ENCODE data around the gene HPGD.

Gene HPGD

DNA sequence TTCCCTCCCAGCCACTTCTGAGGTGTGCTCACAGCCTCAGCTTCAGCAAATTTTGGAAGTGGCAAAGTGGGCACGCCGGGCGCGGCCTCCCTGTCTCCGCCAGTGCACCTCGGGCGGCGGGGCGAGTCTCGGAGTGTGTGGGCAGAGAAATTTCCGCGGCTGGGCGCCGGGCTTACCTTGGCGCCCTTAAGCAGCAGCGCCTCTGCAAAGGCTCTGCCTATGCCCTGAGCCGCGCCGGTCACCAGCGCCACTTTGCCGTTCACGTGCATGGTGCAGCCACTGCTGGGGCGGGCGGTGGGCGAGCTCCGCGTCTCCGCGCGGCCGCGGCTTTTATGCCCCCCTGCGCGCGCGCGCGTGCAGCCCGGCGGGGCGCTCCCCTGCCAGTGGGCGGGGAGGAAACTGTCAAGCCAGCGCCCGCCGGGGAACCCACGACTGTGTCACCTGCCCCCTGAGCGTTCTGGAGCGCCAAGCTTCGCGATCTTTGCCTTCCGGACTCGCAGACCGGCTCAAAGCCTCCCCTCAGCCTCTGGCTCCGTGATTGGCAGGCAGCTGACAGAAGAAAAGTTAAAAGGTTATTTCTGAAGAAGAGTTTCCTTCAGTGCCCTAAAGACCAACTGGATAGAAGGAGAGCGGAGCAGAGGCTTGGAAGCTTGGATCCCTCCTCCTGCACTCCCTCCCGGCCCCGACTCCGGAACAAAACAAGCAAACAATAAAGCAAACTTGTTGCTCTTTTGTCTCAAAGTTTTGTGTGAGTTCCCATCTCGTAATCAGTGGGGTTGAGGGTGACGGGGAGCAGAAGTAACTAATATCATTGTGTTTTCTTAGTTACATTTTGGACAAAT lies at the start of gene HPGD:
TSS of gene HPGD (minus strand) at position 306 of the 842 bp plus-strand sequence. CDS start at position 269, 37 bp downstream.
- ATAC-seq (peak; percentile 87), DNase-seq (peak; percentile 69)

DNA sequence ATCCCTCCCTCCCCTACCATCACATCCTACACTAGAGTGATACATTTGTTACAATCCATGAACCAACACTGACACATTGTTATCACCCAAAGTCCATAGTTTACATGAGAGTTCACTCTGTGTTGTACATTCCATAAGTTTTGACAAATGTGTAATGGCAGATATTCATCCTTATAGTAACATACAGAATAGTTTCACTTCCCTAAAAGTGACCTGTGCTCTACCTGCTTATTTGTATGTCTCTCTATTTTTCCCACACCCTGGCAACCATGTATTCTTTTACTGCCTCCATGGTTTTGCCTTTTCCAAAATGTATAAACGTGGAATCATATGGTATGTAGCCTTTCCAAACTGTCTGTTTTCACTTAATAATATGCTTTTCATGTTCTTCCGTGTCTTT lies 42.2 kb upstream of the HPGD start:
- no peak for ATAC-seq
- no peak for DNase-seq

DNA sequence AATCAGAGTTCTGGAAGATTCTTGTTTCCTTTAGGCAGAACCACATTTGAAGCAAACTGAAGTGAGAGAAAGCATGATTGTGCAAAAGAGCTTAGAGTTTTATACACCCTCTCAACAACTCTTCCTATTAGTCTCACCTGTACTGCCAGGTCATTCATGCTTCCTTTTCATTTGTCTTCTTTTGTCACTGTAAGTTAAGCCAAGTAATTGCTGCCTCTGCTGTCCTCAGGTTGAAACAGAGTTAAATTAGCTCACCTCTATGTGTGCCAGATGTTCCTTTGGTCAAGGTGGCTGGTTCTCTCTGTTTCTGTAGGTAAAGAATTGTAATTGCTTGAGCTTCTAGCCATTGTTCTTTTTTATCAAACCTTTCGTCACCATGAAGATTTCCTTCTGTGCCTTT lies 41.1 kb upstream of the HPGD start:
- ATAC-seq (no peak), DNase-seq (no peak)

DNA sequence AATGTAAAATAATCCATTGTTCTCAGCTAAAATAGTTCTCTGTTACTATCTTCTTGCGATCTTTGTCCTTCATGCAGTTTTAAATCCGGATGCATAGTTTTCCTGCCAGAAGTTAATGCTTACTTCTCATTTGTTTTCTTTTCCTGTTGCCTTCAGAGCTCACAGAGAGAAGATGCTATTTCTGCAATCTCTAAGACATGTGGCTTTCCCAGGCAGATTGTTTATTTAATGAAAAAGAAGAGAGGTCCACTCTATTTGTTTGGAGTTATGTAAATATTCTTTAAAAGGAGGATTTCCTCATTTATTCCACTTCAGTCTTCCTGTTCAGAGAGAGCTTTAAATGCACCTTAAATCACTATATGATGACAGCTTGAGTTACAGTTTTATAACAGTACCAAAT lies 39.3 kb upstream of the HPGD start:
- DNase-seq (no peak), ATAC-seq (no peak)

DNA sequence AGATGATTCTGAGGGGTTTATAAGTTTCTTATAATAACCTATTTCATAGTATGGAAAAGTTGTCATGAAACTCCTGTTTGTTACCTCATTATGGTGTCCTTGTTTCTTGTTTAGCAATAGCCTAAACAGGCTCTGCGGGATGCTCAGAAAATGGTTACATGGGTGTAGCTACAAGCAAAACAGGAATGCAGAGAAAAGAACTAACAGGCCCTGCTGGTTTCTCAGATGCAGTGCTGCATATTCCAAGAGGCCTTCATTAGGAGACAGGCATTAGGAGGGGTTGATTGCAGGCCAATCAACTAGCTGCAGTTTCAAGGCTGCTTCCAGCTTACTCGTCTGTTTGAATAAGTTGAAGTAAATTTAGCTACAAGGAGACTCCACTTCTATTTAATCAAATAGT lies 37.6 kb upstream of the HPGD start:
- no peak for ATAC-seq
- no peak for DNase-seq

DNA sequence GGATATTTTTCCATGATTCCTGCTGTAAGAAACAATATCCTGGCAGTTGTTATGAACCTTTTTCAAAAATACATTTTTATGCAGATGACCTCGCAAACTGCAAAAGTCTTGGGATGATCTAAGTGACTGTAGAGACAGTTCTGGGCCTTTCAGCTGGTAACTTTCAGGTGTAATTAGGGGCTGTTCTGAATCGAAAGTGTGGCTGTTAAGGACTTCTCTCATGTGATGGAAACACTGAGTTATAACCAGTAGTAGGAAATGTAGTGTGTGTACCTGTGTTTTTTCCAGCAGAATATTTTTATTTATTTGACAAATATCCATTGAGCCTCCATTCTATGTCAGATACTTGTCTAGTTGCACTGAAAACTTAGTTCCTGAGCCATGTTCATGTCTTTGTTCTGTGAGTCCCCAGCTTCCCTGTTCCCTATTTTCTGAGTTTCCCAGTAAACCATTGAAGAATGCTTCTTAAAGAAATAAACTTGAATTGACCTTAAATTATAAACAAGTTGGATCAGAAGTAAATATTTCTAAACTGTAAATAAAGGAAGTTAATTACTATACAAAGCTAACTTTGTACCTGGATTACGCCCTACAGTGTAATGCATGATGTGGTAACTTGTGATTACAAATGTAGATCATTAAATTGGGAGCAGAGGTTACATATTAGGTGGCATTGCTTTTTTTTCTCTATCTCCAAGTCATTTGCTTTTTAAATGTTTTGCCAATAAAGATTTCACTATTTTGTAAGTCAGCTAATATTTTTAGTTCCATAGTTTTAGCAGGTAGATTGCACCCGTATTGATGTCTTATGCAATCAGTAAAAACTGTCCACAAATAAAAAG lies 33.7 kb upstream of the HPGD start:
- DNase-seq: no peak
- ATAC-seq: no peak

DNA sequence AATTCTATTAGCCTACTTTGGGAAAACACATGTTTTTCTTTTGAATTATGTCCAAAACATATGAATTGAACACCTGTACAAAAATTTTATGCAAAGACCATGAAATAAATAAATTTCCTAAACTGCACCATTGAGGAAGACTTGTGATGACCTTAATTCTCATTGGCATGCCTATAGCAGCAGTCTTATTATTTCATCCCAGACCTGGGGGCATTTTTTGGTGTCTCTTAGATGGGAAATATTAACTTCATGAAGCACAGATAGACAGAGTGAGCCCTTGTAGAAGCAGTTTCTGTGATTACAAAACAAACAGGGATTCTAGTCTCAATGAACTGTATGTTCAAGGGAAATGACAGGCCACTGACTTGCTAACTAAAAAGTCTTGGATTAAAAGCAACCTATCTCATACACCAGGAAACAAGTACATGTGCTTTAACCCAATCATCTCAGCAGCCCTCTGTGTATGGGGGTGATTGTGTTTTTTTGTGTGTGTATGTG lies 32.0 kb upstream of the HPGD start:
- no peak for DNase-seq
- ATAC-seq: no peak

DNA sequence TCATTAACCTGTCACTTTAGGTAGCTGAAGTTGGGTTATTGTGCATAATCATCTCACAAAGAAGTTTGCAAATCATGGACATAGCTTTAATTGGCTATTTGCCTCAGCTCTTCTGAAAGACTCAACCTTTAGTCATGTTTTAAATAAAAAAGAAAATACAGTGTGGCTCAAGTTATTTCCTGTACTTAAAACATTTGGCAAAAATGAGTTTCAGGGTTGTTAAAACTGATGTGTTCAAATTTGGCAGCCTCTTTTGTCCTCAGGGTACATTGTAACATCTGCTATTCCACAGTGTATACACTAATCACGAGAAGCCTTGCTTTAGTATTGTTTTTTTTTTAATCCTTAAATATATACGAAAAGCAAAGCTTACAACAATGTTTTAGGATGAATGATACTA lies 31.5 kb upstream of the HPGD start:
- no peak for ATAC-seq
- DNase-seq: no peak

DNA sequence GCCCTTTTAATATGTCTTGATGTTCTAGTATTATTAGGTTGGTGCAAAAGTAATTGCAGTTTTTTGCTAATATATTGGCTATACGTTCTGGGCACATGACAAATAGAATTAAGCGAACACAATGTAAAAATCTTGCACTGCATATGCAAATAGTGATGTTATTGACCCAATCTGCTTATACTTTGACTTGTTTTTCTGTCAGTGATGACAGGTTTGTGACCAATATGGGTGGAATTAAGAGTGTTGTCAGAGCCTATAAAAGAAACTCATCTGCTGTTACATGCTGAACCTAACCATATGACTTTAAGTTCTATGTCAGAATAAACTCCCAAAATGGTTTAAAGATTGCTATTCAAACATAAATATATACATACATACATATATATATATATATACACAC lies 30.7 kb upstream of the HPGD start:
- ATAC-seq (no peak), DNase-seq (no peak)

DNA sequence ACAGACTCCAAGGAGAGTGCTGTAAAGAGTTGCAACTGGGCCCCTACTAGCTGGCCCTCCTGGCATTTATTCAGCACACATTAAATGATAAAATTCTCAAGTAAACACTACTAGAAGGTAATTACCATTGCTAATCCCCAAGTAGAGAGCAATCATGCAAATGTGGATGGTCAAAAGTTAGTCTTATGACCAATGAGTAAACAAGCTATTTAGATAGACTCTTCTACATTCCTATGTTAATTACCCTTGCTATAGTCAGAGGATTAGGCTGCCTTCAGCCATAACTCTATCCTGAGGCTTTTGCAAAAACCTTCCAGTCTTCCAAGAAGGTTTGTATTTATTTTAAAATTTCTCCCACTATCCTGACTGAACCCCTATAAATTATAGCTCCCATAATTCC lies 28.3 kb upstream of the HPGD start:
- no peak for ATAC-seq
- no peak for DNase-seq

DNA sequence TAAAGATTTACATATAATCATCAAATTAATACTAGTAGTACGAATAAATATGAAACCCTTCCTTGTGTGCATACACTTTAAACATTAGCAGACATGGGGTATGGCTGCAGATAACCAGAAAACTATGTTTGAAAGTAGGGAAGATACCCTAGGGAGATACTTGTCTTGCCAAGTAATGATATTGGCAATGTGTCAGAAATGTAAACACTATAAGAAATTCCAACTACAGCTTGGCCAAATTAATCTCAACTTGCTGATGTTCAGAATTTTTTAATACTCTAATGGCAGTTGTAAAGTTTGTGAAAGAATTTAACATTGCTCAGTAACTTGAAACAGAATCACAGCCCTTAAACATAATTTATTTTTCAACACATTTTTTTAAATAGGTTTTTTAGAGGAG lies 27.4 kb upstream of the HPGD start:
- DNase-seq (no peak), ATAC-seq (no peak)

DNA sequence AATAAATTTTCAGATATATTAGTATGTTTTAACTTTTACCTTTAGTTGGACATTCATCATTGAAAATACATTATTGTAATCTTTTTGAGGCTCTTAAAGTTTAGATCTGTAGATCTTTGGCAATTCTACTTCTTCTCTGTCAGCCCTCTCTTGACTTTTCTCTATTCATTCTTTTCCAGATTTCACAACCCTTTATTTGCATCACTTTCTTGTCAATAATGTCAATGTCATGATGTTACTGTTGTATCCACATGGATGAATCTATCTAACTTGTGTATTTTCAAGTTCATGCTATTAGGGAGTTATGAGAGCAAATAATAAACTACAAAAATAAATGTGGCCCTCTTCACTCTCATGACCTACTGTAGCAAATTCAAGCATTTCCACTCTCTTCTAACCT lies 23.0 kb upstream of the HPGD start:
- no peak for DNase-seq

DNA sequence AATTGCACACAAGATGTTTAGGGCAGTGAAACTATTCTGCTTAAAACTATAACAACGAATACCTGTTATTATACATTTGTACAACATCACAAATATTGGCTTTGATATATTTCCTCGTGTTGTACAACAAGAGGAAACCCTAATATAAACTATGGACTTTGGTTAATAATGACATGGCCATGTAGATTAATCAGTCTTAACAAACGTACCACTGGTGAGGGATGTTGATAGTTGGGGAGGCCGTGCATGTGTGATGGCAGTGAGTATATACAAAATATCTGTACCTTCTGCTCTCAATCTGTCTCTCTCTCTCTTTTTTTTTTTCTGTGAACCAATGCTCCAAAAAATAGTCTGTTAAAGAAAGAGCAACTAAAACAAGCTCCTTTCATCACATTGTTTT lies 22.2 kb upstream of the HPGD start:
- ATAC-seq (no peak), DNase-seq (no peak)

More for the DNA sequence above, 23.0 kb upstream of the HPGD start:
- ATAC-seq: no peak

DNA sequence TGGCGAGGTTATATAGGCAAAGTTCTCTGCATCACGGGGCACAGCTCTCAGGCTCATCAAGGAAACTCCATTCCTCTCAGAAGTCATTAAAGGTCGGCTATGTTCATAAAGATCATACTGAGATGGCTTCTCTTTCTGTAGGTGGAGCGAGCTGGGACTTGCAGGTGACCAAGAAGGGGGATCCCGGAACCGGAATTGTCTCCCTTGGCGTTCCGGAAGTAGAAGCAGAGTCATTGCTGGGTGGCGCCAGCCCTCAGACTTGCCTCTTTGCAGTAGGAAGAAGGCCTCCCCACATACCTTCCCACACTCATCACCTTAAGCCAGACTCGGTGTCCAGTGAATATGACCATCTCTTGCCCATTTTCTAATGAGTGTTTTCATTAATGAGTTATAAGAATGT lies 17.9 kb upstream of the HPGD start:
- ATAC-seq: no peak

DNA sequence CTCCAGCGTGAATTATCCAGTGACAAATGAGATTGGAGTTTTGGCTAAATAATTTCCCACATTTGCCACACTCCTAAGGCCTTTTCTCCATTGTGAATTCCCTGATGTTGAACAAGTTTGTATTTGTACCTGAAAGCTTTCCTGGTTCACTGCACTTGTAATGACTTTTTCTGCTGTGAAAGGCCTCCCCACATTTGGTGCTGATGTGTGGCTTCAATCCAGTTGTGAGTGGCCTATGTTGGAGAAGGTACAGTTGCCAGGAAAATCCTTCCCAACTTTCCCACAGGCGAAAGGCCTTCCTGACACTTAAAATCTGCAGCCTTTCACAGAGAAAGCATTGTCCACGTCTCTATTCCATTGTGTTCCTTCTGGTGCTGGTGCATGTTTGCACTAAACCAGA lies 17.3 kb upstream of the HPGD start:
- ATAC-seq: no peak
- DNase-seq: no peak

More for the DNA sequence above, 17.9 kb upstream of the HPGD start:
- DNase-seq: no peak

DNA sequence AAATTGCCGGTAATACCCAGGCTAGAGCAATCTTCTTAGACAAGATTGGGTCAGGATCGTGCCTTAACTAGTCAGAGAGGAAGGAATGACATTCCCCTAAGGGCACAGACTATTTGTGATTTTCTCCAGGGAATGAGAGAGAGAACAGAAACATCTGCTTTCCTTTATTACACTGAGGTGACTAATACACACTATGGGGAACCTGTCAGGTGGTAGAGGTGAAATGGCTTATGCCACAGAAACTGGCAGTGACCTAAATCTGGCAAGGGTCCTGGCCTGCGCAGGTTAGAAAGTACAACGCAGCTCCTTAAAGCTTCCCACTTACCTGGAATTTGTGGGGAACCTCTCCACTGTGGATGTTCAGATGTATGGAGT lies 16.6 kb upstream of the HPGD start:
- ATAC-seq (no peak), DNase-seq (no peak)

DNA sequence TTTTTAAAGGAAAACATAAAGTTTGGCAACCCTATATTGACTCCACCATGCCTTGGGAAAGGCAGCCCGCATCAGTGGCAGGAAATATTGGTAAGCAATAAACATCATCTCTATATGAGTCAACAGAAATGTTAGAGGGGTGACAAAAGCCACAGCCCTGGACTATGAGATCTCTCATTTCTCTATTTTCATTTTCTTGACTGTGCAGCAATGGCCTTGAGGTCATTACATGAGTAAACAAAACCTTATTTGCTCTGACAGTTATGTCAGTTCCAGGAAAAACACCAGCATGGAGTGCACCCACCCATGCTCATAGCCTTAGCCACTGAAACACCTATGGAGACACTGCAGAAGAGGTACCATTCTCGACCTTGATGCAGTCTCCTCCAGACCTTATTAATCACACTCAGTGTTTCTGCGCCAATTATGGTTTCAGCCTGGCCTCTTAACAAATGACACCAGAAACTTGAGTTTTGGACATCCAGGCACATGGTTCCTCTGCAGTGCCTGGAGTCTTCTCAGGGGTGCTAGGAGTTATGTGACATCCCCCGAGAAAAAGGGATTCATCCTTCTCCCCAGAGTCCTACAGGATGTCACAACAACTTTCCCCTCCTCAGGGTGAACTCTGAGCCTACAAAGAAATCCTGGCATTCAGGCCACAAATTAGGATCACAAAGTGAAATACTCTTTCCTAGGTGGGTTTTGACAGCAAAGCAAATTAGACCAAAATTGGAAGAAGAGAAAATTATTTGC lies 16.0 kb upstream of the HPGD start:
- no peak for DNase-seq
- ATAC-seq: peak; percentile 65

DNA sequence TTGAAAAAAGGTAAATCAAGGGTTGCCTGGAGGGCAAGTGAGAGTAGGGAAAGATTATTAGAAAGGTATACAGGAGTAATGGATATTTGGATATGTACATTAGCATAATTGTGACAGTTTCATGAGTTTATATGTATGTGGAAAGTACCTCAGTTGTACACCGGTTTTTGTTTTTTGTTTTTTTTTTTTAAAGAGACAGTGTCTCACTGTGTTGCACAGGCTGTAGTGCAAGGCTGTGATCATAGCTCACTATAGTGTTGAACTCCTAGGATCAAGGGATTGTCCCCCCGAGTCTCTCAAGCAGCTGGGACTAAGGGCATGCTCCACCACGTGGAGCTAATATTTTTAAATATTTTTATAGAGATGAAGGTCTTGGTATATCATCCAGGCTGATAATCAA lies 15.3 kb upstream of the HPGD start:
- ATAC-seq (no peak), DNase-seq (no peak)

DNA sequence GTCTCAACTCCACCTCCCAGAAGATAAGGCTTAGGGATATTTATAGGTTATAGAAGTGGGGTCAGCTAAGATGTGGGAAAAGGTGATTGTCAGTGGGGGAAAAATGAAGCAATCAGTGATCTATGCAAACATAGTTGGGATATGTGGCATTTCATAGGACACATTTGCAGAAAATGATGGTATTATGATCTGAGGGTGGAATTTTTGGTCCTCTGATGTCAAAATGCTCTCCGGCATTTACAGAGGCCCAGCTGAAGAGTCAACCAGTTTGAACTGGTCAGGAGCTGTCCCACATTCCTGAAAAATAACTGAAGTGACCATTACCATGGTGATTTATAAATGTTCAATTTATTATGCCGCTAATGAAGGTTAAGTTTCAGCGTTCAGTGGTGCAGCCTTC lies 12.2 kb upstream of the HPGD start:
- ATAC-seq (no peak), DNase-seq (no peak)

DNA sequence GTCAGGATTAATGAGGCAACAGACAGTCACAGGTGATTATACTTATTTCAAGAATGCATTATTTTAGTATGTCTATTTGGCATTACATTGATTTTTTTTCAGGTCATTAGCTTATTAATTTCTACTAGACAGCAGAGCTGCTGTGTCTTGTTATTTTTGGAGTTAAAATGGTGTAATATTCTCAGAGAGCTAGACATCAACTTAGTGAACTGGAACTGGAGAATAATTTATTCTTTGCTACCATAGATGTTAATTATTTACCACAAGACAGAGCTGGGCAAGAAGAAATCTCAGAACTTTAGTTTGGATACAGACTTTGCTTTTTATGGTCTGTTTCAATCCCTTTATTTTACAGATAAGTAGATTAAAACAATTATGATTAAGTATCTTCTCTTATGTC lies 10.2 kb upstream of the HPGD start:
- DNase-seq (no peak), ATAC-seq (no peak)

DNA sequence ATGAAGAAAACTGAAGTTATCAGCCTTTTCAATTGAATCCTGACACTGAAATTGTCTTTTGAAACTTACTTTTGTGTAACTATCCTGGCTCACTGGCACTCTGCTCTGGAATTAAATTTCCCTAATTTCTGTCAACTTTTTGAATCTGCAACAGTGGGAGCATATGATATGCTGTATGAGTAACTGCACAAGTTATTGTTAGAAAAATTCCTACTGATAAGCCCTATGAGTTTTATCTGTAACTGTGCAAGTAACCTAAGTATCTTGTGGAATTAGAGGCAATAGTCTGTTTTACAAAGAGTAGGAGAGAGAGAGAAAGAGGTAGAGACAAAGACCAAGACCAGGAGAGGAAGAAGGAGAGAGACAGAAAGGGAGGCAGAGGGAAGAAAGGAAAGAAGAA lies 9.2 kb upstream of the HPGD start:
- no peak for ATAC-seq
- DNase-seq: no peak

DNA sequence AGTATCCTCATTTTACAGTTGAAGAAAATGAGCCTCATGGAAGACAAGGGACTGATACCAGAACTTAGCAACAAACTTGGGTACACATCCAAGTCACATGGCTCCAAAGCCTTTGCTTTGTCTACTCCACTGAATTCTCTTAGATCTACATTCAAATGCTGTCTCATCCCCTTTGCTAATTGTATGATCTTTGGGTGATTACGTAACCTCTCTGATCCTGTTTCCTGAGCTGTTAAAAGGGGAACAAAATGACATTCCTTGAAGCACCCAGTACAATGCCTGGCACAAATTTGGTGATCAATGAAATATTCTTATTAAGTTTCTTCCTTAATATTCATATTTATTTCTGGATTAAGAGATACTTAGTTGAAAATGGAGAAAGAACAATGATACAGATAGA lies 5.9 kb upstream of the HPGD start:
- ATAC-seq (no peak), DNase-seq (no peak)

DNA sequence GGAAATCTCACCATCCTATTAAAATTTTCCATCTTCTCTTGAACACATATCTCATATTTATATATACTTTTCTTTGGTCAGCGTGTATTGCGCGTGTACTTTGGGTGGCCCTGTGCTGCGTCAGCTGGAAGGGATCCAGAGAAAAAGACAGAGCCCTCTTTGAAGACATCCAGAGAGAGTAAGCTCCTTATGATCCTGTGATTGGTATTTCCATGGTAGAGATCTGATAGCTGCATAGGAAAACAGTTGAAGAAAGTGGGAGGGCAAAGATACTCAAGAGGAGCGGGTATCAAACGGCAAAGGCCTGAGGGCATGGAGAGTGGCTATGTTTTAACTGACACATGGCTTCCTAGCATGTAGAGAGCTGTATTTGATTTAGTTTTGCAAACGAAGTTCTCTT lies 4.4 kb upstream of the HPGD start:
- no peak for DNase-seq
- ATAC-seq: no peak
